Fibroblast of skin of right quadriceps (primary cell): Measurements from ENCODE around the gene NRG2.
A peak's percentile ranks its signal among the peaks of the same experiment; 100 is the strongest.

Source experiments
- DNase-seq: peaks from one replicate; pipeline ENCODE4 v3.0.0-alpha.2; 2013

NRG2 gene

GRCh38 chr5:140005145-140005591 lies 37.9 kb downstream of the NRG2 start:
- no peak for DNase-seq

DNA sequence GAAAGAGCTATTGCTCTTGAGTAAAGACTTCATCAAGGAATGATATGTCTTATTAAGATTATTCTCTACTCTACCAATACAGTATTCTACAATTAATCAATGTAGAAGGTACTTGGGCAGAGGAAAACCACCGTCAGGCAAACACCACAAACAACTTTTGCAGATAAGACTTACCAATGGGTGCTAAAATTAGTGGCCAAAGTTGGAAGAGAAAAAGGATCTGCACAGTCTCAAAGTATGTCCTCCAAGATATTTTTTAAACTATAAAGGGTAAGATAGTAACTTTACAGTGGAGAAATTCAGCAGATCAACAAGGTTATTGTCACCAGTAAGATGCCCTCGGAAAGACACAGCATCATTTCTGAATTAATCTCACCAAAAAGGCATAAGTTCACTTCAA lies 38.9 kb downstream of the NRG2 start:
- DNase-seq, result no peak

- DNase-seq, result no peak
Measured at GRCh38 chr5:140003519-140003918, 39.6 kb downstream of the NRG2 start.

- no peak for DNase-seq
Measured at GRCh38 chr5:140000332-140000731, 42.8 kb downstream of the NRG2 start.

- no peak for DNase-seq
Measured at GRCh38 chr5:139998837-139999236, 44.3 kb downstream of the NRG2 start.

GRCh38 chr5:139997276-139997675 lies 45.8 kb downstream of the NRG2 start:
- no peak for DNase-seq

GRCh38 chr5:139995929-139996328 lies 47.2 kb downstream of the NRG2 start:
- no peak for DNase-seq

DNA sequence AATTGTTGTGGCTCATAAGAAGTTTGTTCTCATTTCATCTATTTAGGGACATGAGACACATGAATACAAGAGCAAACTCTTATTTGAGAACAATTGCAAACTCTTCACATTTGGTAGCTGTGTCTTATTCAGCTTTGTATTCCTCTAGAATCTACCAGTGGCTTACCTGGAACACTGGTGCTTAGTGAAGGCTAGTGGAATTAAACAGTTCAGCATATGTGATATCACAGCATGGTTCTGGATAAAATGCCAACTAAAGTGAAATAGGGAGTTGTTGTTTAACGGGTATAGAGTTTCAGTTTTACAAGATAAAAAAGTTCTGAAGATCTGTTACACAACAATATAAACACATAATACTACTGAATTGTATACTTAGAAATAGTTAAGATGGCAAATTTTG lies 48.9 kb downstream of the NRG2 start:
- no peak for DNase-seq

DNA sequence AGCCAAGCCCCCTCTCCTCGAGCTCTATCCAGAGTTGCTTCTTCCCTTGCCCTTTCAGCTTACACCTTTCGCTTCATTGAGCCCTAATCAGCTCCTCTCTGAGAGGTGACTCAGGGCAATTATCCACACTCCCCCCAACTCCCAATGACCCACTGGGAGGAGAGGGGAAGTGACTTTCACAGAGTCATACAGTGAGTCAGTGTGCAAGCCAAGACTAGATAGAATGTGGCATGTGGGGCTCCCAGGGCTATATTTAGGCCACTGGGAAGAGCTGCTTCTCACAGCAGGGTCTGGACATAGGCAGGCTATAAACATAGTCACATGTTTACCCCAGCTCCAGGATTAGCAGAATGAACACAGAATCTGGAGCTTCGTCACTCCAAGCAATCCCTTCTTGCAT lies 57.4 kb downstream of the NRG2 start:
- peak; percentile 93 for DNase-seq

DNA sequence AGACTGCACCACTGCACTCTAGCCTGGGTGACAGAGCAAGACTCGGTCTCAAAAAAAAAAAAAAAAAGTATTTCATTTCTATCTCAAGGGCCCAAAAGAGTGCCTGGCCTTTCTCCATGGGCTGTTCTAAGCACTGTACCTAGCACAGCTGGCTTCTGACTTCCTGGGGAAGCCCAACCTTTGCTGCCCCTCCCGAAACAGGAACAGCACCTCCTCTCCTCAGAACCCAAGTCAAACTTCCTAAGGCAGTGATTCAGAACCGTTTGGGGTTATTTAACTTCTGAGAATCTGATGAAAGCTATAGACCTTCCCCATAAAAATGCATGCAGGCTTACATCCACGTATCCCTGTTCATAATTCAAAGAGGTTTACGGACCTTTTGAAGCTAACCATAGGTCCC lies 57.8 kb downstream of the NRG2 start:
- DNase-seq, result no peak

- DNase-seq, result no peak
Measured at GRCh38 chr5:139984816-139985215, 58.3 kb downstream of the NRG2 start.

- DNase-seq, result peak; percentile 17
Measured at GRCh38 chr5:139982975-139983240, 60.2 kb downstream of the NRG2 start.

DNA sequence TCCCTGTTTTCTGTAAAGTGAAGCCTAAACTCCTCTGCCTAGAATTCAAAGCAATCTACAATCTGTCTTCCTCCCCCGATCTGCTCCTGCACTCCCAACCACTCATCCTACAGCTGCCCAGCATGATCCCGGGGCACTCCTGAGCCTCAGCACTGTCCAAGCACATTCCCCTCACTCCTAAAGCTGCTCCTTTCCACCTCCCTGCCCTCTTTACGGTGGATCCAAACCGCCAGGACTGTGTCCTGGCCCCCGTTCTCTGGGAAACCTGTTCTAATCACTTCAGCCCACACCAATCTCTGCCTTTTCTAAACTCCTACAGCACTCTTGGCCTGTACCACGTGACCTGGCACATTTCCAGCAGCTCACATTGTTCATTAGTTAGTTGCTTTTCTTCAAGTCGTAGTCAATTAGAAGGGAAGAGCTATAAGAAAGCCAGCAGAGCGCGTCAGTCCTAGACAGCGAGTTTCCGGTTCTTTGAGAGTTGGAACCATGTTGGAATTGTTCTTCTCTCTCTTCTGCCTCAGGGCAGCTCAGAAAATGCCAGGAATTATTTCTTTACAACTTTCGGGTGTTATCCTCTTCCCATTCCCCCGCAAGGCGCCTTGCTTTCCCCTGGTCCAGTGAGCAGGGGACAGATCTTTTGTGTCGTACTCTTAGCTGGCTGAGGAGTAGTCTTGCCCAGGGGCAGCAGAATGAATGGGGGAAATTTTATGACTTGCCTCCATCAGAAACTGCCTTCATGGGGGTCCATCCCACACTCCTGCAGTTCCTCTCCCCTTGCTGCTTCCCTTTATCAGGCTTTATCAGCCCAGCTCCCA lies 60.7 kb downstream of the NRG2 start:
- DNase-seq, result peak; percentile 57

DNA sequence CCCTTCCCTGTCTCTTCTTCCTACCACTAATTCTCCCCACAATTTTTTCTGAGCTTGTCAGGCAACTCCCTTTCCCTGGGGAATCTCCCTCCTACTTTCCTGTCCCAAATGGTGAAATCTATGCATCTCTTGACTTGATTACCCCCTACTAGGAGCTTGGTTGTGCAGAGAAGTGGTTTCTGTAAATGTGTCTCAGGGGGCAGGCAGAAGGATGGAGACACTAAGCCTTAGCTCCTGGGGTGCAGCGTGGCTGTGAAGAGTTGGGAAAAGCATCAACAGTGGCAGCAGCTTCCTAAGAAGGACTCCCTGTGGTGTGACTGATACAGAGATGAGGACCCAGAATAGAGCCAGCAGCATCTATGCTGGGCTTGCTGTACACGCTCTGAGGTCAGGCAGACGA lies 62.3 kb downstream of the NRG2 start:
- DNase-seq, result no peak

DNA sequence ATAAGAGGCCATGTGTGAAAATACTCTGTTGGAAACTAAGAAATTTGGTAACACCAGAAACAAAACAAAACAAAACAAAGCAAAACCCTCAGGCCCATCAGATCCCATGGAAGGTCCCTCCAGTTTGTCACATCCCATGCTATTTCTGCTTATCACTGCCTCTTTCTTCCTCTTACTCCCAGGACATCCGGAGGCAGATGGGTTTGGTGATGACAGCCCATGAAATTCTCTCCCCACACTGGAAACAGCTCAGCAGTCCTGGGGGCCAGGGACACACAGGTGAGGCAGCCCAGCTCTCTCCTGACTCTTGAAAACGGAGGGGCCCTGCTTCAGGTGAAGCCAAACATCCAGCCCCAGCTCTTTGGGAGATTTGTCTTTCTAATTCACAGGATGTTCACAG lies 63.2 kb downstream of the NRG2 start:
- no peak for DNase-seq

- DNase-seq, result no peak
Measured at GRCh38 chr5:139979518-139979917, 63.6 kb downstream of the NRG2 start.

DNA sequence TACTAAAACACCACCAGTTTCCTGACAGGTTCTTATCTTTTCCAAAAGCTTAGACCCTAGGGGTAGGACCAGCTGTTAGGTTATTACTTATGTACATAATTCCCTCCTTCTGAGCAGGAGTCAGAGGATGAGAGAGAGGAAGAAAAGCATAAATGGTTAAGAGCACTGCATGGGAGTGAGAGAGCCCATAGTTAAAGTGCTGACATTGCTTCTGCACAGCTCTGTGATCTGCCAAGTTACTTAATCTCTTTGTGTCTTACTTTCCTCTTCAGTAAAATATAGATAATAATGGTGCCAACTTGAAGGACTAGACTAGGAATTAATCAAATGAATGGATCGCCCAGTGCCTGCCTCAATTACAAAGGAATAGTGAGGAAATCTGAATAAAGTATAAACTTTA lies 66.4 kb downstream of the NRG2 start:
- DNase-seq, result no peak

DNA sequence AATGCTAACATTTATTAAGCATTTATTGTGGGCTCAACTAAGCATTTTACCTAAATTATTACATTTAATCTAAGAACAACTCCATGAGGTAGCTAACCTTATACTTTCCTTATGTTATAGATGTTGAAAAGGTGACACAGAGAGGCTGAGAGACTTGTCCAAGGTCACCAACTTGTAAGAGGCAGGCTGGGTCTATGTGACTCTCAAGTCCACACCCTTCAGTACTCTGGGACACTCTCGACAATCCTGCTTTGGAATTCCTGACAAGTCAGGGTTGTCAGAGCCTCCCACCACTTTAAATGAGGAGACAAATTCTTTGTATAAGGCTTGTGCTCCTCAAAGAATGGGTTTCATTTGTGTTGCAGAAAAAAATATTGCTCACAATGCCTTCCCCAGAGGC lies 67.2 kb downstream of the NRG2 start:
- no peak for DNase-seq

- DNase-seq, result no peak
Measured at GRCh38 chr5:139975306-139975705, 67.8 kb downstream of the NRG2 start.

- no peak for DNase-seq
Measured at GRCh38 chr5:139974661-139975060, 68.4 kb downstream of the NRG2 start.

- DNase-seq, result no peak
Measured at GRCh38 chr5:139971202-139971725, 71.8 kb downstream of the NRG2 start.

DNA sequence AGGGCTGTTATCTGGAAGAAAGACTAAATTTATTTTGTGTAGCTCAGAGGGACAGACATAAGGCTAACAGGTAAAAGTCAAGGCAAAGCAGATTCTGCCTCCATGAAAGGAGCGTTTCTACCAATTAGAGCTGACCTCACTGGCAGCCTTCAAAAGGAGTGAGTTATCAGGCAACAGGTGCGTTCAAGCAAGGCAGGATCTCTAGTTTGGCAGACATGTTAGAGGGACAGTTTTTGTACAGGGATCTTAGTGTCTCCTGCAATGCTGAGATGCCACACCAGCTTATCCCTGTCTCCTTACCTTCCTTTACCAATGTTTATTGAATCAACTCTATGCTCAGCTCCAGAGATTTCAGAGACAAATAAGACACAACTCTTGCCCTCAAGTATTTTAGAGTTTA lies 73.8 kb downstream of the NRG2 start:
- no peak for DNase-seq

GRCh38 chr5:139968547-139969261 lies 74.4 kb downstream of the NRG2 start:
- DNase-seq, result peak; percentile 64

GRCh38 chr5:139967353-139967752 lies 75.7 kb downstream of the NRG2 start:
- no peak for DNase-seq

DNA sequence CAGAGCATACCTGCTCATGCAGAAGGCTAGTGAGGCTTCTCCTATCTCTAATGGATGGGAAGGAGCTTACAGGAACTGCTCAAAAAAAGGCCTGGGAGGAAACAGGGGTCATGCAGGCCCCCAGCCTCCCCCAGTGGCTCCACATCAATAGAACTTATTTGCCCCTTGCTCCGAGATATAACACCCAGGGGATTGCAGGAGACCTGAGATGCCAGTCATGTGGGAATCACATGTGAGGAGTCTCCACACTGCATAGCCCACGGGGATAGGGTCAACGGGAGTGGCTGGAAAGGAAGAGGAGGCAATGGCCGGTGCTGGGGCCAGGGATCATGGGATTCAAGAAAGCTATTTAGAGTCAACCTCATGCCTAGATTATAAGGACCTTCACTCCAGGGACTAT lies 76.2 kb downstream of the NRG2 start:
- no peak for DNase-seq
